ENCODE results near the gene NKD1. TPM values are rescaled to one million over a fixed set of nuclear protein-coding genes. Genes with fewer than 3 reads are reported as not detected.

The NKD1 gene
- total and polyA plus RNA-seq, 2 of the 8 experiments (the other 6 are each of a cell fraction or from before 2014, with no cell fraction given): 0.70 to 4.5 TPM

- Histone ChIP-seq H3K79me1 (ENCODE audit: low read depth, low read length) (no peaks in the 10 kb centered on the region), H3K36me3 (ENCODE audit: control insufficient read depth in 2 of 4, insufficient read depth in 4 of 4, low read length in 3 of 4) (no peaks in the 10 kb centered on the region), H2BK120ac (replicated peaks; ENCODE audit: low read depth, low read length) (no peak overlapping the region), H3K4me1 (replicated peaks in 1 of 4; ENCODE audit: control insufficient read depth in 3 of 4, insufficient read depth in 4 of 4, low read length in 3 of 4) (no peaks in the 10 kb centered on the region; a peak in 1 of 7 replicates), H3K4me3 (ENCODE audit: extremely low read depth in 1 of 4, insufficient read depth in 2 of 4, low read depth in 3 of 4, low read length in 4 of 4) (no peak overlapping the region), H2AK5ac (ENCODE audit: low read depth, low read length) (no peak overlapping the region), H3K27me3 (replicated peaks in 1 of 4; ENCODE audit: control insufficient read depth in 3 of 4, extremely low read depth in 1 of 4, insufficient read depth in 3 of 4, low read length in 3 of 4) (no peaks in the 10 kb centered on the region), H2BK12ac (ENCODE audit: low read depth, low read length) (no peak overlapping the region), H3K14ac (ENCODE audit: insufficient read length) (no peak overlapping the region), H2BK20ac (ENCODE audit: low read length) (no peak overlapping the region), H3K23me2 (ENCODE audit: low read depth, low read length) (no peaks in the 10 kb centered on the region; the same call in 1 of the 2 replicates), H3K4ac (replicated peaks; ENCODE audit: insufficient read length, low read depth, low read length) (no peak overlapping the region), H2BK5ac (ENCODE audit: low read depth, low read length) (no peak overlapping the region), H3K4me2 (ENCODE audit: insufficient read depth in 1 of 2, low read depth in 2 of 2, low read length in 2 of 2) (no peak overlapping the region), H4K8ac (ENCODE audit: extremely low read depth, insufficient read depth, low read length) (no peak overlapping the region), H4K5ac (ENCODE audit: insufficient read length, low read depth, low read length) (no peak overlapping the region), H3K79me2 (ENCODE audit: control insufficient read depth in 1 of 2, insufficient read depth in 2 of 2, low read length in 2 of 2) (no peaks in the 10 kb centered on the region), H2AFZ (ENCODE audit: low read length) (no peak overlapping the region), H3K9me3 (ENCODE audit: insufficient read depth in 2 of 2, low read depth in 1 of 2, low read length in 1 of 2) (no peaks in the 10 kb centered on the region), H4K20me1 (replicated peaks in 1 of 2; ENCODE audit: control insufficient read depth in 1 of 2, insufficient read depth in 2 of 2, low read length in 2 of 2) (peaks cover 0 to 2% of the 10 kb centered on the region in 2 experiments), H3K18ac (ENCODE audit: extremely low read depth, low read length) (no peak overlapping the region), H3K9ac (replicated peaks in 1 of 4; ENCODE audit: extremely low read depth in 1 of 4, low read depth in 3 of 4, low read length in 3 of 4) (no peak overlapping the region), H3K27ac (ENCODE audit: low read depth, low read length) (no peak overlapping the region), H4K91ac (replicated peaks; ENCODE audit: insufficient read length, low read length) (no peak overlapping the region), H2BK15ac (ENCODE audit: low read length) (no peak overlapping the region), H3K56ac (replicated peaks; ENCODE audit: insufficient read length, low read depth, low read length) (no peak overlapping the region), H3K23ac (ENCODE audit: insufficient read length) (no peak overlapping the region)
- no peak for FAIRE-seq
- WGBS, 2 experiments (ENCODE audit: extremely low coverage in 1 of 2, insufficient coverage in 1 of 2, insufficient read length in 1 of 2, insufficient replicate concordance in 2 of 2, low coverage in 1 of 2, low lambda C conversion rate in 2 of 2, missing lambda C conversion rate in 1 of 2): 92% methylated on average over 6 of the region's 6 CpGs; no CpG with 5 or more reads in 1 of the 2 experiments
- CTCF ChIA-PET (ENCODE audit: partially characterized antibody): interaction anchor here (16.9 kb wide), 1 partner anchor 71 kb away, joined by 279 read pairs; no protein-coding TSS in a partner anchor
- POLR2A ChIA-PET (ENCODE audit: partially characterized antibody): no interaction called here
- no peak for DNase-seq (ENCODE audit: low read depth in 1 of 2, low spot score in 2 of 2)
- TF ChIP-seq SRF (IDR thresholded peaks at IDR 0.05; ENCODE audit: low read depth, low read length): no peak
- no peak for TF ChIP-seq TAF1 (IDR thresholded peaks at IDR 0.05; ENCODE audit: low read depth, low read length)
- TF ChIP-seq CTCF (IDR thresholded peaks at IDR 0.05; ENCODE audit: control extremely low read depth in 1 of 3, insufficient read depth in 1 of 3, low read depth in 1 of 3, low read length in 3 of 3): no peak
- no peak for TF ChIP-seq CTBP2 (IDR thresholded peaks at IDR 0.05; ENCODE audit: borderline replicate concordance, insufficient read depth, insufficient read length, low read length)
- no peak for TF ChIP-seq SIX5 (IDR thresholded peaks at IDR 0.05; ENCODE audit: low read depth, low read length)
- no peak for TF ChIP-seq CBX5 (IDR thresholded peaks at IDR 0.05; ENCODE audit: low read depth, low read length)
- no peak for TF ChIP-seq EZH2 (IDR thresholded peaks at IDR 0.05; ENCODE audit: low read depth, low read length, severe bottlenecking)
These were observed 51.3 kb downstream of the NKD1 start for GRCh38 chr16:50599494-50599893.

Measured in H1 (cell line).